Inflammatory macrophage (primary cell): ENCODE measurements around the gene LEMD2.

ENCODE experiments used
- DNase-seq, 2 donors: peaks; one replicate each; pipeline ENCODE4 v3.0.0-alpha.2; 2020 to 2022

The LEMD2 gene

DNA sequence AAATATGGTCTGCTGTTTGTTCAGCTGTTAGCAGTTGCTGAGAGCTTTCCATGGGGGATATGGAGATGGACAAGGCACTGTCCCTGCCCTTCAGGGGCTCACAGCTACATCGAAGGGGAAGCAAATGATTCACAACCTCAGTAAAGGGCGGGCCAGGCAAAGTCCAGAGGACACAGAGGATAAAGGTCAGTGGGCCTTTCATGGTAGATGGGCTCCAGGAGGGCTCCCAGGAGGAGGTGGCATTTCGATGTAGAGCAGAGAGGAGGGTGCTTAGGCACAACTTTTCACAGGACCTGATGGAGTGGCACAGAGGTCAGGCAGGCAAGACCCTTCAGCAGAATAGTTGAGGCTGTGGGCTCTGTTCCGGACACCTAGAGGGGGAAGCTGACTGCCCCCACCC, 30.1 kb upstream of the LEMD2 start:
- no peak for DNase-seq

GRCh38 chr6:33818293-33818692, 29.4 kb upstream of the LEMD2 start:
- no peak for DNase-seq

- no peak for DNase-seq
These were observed 28.6 kb upstream of the LEMD2 start for GRCh38 chr6:33817489-33817888.

GRCh38 chr6:33816911-33817310, 28.0 kb upstream of the LEMD2 start:
- no peak for DNase-seq

GRCh38 chr6:33815854-33816253, 26.9 kb upstream of the LEMD2 start:
- peak in 1 of 2 donors; percentile 30 for DNase-seq

DNA sequence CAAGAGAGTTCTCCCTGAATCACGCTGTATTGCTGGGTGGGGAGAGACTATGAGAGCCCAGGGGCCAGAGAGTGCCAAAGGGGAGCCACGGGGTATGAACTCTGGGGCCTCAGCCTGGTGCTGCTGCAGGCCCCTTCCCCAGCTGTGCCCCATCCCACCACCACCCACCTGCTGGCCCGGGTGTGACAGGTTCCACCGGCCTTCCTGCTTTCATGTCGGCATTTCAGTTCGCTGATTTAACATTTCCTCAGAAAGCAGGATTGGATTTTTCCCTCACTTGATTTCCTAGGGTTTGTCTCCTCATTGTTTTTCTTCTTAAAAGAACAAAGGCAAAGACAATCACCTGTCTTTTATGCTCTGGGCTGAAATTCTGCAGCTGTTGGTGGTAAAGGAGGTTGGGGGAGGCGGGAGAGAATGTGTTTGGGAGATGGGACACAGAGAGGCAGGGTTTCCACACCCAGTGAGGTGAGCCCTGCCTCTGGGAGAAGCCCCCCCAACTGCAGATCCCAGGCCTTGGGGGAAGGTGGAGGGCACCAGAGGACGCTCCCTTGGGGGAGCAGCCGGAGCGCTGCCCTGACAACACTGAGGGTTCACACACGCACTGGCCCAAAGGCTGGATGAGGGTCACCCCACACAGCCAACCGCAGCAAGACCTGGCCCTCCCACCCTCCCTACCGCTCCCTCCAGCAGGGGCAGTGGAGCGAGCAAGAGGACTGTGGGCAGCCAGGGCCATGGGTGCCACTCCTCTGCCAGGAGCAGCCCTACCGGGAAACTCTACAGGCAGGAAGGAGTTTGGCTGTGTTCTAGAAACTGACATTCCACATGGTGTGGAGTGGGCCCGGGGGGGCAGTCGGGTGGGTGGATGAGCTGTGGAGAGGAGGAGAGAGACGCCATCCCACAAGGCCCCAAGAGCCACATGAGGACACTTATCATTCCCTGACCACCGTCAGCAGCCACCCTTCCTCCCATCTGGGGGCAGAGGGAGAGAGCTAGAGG, 25.4 kb upstream of the LEMD2 start:
- no peak for DNase-seq

DNA sequence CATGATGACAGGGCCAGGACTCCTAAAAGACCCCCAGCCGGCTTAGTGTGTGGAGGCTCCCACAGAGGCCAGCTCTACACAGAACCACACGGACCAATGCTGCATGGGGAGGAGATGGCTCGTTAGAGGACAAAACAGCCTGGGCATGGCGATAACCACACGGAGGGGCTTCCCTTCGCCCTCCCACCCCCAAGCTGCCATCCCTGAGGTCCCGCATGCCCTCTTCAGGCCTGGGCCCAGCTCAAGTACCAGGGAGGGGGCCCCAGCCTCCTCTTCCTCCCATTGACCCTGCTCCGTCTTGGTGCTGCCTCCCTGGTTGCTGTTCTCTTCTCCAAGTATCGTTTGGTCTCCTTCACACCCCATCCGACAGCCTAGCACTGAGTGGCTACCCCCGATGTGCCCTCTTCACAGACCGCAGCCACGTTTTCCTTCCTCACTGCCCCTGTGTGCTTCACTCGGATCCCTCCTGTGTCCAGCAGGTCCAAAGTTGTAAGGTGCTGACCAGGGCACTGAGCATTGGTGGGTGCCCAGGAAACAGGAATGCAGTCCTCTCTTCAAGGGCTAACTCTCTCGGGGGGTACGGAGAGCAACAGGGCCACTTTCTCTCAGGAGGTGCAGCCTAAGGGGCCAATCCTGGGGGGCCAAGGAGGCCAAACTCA, 24.4 kb upstream of the LEMD2 start:
- DNase-seq: no peak

DNA sequence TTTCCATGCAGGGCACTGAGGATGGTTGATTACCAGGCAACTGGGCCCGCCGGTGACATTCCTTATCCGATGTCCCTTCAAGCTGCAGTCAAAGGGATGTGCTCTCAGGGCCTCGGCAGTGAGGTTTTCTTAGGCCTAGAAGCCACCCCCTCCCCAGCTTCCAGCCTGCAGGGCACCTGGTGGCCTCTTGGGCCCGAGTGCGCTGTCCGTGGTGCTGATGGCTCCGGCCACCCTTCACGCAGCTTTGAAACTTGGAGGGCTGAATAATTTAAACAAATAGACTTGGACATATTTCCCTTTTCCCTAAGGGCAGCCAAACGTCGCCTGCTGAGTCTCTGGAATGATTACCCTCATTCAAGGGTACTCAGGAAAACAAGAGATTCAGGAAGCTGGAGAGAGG, 23.7 kb upstream of the LEMD2 start:
- peak; percentile 49 for DNase-seq

- DNase-seq: no peak
These were observed 20.7 kb upstream of the LEMD2 start for GRCh38 chr6:33809594-33809993.

- no peak for DNase-seq
These were observed 19.8 kb upstream of the LEMD2 start for GRCh38 chr6:33808641-33809180.

GRCh38 chr6:33807606-33808005, 18.7 kb upstream of the LEMD2 start:
- DNase-seq: peak in 1 of 2 donors; percentile 8

- DNase-seq: no peak
These were observed 17.9 kb upstream of the LEMD2 start for GRCh38 chr6:33806841-33807240.

DNA sequence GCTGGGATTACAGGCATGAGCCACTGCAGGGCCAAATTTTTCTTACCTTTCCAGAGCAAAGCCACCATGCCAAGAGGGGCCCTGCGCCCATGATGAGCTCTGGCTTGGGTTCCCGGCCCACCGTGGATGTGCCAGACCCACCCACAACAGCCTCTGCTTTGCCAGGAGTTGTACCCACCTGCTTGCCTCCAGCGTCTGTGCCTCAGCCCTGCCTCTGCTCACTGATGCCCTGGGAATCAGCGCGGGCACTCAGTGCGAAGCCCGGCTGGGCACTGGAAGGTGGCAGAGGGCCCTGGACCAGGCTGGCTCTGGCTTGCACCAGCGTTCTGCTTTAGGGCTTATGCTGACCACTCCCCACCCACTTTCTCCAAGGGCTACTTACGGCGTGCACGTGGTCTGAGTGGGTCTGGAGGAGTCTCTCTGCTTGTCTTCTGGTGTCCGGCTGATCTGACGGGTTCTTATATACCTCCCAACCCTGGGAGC, 14.7 kb upstream of the LEMD2 start, which contains the start of gene MLN:
TSS of gene MLN (minus strand) at position 433 of the 483 bp plus-strand sequence. CDS start 2,840 bp downstream, outside the sequence.
- no peak for DNase-seq

DNA sequence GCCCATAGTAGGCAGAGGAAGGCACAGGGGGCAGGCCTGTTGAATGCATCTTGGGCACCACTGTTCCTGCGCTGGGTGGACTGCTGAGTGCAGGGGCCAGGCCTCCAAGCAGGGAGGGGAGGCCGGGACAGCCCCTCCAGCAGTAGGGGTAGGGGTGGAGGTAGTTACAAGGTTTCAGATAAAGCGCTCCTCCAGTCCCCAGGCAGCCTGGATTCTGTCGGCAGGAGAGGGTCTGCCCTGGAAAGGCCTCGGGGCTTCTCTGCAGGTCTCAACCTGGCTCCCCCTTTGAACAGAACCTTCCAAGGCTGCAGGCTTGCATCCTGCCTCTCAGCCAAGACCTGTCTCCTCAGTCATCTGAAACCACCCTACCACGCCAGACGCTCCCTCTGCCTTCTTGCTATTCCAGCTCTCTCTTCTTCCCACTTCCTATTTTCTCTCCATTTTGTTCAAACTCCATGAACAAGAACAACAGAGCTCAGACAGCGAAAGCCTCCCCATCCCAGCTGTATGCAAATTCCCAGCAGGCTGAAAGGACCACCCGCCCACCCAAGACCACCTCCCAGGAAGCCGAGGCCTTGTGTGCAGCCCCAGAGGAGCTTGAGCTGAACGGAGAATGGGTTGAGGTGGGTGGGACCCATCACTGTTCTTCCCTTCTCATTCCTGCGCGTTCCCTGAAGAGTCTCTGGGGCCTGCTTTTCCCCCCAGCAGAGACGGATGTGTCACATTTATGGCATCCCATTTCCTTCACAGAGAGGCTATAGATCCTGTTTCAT, 13.4 kb upstream of the LEMD2 start:
- no peak for DNase-seq

GRCh38 chr6:33801611-33802010, 12.7 kb upstream of the LEMD2 start:
- DNase-seq: no peak

DNA sequence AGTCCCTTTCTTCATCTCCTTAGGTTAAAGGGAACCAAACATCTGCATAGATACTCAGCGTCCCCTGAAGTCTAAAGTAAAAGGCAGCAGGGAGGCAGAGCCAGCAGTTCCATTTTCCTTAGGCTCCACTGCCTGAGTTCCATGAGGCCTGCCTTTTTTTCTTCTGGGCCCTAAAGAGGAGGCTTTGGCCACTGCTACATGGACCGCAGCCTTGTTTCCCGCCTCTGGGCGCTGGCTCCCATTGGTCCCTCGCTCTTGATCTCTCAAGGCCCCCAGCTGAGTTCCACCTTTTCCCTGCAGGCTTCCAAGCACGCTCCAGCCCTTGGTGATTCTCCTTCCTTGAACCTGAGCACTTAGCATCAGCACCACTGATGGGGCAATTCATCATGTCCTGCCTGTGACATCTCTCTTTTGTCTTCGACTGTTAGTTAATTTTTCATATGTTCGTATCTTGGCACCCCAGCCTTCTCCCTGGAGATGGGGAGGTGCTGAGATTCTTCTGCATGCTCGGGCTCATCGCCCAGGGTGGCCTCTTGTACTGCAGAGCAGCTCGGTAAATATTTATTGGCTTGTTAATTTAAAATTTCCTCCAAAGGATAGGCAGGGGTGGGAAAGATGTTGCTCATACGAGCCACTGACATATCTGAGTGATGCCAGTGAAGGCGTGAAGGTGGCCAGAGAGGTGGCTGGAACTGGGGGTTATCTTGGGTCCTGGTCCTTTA, 11.5 kb upstream of the LEMD2 start:
- no peak for DNase-seq

DNA sequence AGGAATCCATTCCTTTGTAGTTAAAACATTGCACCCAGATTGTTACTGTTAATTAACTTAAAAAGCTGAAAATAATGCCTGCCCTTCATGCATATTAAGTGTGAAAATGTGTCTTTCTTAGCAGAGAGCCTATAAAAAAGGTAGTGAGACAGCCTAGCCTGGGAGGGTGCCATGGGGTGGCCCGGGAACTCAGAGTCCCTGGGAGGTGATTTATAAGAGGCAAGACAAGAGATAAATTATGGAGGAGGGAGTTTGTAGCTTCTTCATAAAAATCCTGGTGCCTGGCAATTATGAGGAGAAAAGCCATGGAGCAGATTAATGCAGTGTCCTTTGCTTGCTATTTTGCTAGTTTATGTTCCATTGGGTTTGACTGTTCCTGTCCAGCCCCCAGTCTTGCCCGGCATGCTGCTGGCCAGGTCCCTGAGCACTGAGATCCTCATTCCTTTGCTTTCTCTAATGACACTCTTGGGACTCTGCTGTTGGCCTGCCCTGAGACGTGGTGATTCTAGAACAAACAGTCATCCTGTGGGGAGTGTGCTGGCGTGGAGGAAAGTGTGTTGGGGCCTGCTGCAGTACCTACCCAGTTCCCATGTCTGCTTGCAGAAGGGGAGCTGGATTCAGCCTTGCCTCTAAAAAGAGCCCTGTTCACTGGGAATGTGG, 10.7 kb upstream of the LEMD2 start:
- no peak for DNase-seq

DNA sequence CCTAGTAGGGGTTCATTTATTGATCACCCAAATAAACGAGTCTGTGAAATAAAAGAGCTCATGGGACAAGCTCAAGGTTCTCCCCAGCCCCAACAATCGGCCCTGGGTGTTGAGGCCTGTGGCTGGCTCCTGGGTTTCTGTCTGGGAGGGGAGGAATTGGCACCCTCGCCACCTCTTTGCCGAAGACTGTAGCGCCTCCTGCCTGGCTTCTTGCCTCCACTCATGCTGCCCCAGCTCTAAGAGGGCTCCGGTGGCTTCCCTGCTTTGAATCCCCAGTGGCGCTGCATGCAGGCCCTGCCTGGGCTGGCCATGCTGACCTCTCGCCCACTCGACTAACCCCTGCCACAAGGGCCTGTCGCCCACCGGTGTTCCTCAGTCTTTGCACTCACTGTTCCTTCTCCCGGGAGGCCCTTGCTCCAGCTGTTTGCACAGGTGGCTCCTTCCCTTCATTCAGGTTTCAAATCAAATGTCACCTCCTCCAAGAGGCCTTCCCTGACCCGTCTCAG, 9.5 kb upstream of the LEMD2 start:
- no peak for DNase-seq

DNA sequence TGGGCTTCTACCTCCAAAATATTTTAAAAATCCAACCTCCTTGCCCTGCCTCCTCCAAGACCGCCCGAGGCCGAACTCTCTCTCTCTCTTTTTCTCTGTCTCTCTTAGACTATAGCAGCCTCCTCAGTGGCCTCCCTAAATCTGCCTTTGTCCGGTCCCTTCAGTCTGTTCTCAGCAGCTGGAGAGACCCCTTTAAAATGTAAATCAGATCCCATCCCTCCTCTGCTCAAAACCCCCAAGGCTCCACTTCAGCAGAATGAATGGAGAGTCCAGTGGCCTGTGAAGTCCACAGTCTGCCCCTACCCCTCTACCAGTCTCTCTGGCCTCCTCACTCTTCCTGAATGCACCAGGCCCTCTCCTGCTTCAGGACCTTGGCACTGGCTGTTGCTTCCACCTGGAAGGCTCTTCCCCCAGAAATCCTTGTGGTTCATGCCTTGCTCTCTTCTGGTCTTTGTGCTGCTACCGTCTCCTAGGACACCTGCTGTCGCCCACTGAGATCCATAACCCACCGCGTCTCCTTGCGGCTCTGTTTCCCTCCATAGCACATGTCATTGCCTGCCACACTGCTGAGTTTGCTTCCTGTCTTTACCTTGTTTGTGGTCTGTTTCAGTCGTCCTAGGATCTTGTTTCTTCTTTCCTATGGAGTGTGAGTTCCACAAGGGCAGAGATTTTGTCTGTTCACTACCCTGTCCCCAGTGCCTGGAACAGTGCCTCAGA, 8.9 kb upstream of the LEMD2 start:
- no peak for DNase-seq

GRCh38 chr6:33794910-33795623, 6.1 kb upstream of the LEMD2 start:
- DNase-seq: no peak
